Right renal cortex interstitium (tissue), 3 donors: ENCODE measurements around the gene LAMB3. TPM values are rescaled to one million over a fixed set of nuclear protein-coding genes. Genes with fewer than 3 reads are reported as not detected.
A peak's percentile ranks its signal among the peaks of the same experiment; 100 is the strongest.

ENCODE experiments used
- DNase-seq, 3 donors: peaks; one replicate each; pipeline ENCODE4 v3.0.0-alpha.2; 2013; ENCODE audit warnings: low read depth in 3 of 3, low spot score in 2 of 3
- polyA plus RNA-seq, 3 donors: library from polyadenylated mRNA; unstranded; fragments of 120-200 nt; gene quantifications; one replicate each; pipeline ENCODE4 v1.2.1, GENCODE V29; 2013; ENCODE audit not compliant: insufficient read length in 3 of 3

Gene LAMB3
- polyA plus RNA-seq, 3 donors, result 0.76 to 1.4 (median 0.92) TPM

DNA sequence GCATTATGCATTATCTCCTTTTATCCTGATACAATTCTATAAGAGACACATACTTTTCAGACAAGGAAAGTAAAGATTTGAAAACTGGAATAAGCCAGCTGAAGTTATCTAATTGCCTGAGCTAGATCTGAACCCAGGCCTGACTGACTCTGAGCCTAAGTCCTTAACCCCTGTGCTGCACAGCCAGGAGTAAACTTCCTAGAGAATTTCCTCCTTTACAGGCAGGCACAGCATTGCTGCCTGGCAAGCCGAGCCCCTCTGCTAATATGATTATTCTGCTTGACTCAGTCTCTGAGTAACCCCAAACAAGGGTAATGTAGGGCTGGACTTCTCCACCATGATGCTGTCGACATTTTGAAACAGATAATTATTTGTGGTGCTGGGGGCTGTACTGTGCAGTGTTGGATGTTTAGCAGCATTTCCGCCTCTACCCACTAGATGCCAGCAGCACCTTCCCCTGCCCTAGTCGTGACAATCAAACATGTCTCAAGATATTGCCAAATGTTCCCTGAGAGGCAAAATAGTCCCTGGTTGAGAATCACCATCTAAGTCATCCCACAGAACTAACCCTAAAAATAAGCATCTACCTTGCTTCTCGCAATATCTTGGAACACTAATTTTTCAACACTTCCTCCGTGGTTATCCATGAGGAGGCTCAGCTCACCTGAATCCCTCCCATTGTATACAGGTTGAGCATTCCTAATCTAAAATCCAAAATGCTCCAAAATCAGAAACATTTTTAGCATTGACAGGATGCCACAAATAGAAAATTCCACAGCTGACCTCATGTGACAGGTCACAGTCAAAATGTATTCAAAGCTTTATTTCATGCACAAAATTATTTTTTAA lies 50.2 kb downstream of the LAMB3 start:
- DNase-seq, result no peak

DNA sequence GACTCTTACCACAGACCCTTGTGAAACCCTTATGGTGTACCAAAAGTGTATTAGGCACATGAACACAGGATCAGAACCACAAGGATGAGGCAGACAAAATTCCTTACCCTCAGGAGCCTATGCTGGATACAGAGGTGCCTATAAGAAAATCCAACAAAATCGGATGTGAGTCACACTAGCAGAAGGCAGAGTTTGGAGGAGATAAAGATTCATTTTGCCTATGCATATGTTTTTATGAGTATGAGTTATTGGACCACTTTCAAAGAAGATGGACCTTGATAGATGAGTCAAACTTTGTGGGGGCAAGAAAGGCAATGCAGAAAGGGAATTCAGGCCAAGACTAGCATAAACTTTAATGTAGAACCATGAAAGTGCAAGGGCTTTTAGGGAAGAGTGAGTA lies 51.7 kb downstream of the LAMB3 start:
- no peak for DNase-seq

DNA sequence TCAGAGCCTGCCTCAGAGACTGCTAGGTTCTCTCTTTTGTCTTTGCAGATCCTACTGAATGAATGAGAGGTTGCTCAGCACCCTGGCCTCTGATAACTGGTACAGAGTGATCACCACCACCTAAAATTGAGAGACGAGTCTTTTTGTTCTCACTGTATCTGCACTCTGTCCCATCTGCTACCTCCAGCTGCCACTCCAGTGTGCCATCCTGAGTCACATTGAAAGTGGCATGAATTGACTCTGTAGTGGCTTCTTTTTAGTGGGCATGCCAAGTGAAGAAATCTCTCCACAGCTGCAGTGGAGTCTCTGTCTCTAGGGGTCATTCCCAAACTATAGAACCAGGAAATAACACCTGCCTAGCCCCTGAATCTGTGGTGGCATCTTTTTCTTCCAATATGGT lies 54.0 kb downstream of the LAMB3 start:
- DNase-seq, result no peak

DNA sequence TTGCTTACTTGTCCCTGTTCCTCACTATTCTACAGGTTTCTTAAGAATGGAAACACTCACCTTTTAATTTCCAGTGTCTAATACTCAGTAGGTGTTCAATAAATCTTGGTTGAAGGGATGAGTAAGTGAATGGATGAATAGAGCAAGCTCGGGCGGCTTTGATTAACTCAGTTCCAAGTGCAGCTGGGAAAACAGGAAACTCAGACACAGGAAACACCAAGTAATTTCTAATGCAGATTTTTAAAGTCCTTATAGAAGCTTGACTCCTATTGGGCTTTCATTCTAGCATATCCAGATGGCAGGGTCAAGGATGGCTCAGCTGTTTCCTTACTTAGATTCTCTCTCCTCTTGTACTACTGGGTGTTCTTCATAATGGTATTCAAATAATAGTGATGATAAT lies 54.7 kb downstream of the LAMB3 start:
- no peak for DNase-seq

DNA sequence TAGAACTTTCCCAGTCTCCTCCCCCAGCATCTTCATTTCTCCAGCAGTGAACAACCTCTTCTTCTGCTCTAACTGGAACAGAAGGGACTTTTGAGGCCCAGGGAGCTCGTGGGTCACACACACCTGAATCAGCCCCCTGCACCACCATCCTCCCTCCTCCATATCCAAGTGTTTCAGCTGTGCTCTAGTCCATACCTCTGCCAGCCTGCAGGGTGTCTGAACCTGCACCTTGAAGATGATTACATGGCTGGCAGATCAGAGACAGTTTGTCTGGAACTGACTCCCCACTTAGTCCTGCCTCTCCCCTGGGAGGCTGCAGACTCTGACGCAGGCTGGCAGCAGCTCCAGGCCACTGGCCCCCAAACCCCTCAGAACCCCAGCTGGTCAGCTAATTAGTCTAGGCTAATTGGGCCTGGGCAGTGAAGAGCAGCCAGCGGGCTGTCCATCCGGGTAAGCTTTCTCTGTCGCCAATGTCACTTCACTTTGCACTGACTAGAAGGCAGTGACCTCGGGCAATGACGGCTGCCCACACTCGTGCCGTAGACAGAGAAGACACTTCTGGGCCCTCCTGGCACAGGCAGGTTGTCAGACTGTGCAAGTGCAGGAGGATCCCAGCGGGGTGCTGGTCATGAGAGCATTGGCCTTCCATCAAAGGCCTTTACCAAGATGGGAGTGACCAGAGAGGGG lies 56.5 kb downstream of the LAMB3 start:
- no peak for DNase-seq

DNA sequence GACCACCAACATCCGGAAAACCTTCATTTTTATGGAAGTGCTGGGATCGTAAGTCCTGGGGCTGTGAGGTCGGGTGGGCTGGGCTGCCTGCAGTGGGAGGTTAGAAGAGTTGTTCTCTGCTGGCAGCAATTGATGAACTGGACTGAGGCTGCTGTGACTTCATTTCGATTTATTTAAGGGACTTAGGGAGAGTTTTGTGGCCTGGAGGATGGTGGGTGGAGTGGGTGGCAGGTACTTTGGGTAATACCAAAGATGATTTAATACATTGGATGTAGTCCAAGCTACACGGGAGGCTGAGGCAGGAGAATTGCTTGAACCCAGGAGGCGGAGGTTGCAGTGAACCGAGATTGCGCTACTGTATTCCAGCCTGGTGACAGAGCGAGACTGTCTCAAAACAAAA lies 57.2 kb downstream of the LAMB3 start:
- no peak for DNase-seq

DNA sequence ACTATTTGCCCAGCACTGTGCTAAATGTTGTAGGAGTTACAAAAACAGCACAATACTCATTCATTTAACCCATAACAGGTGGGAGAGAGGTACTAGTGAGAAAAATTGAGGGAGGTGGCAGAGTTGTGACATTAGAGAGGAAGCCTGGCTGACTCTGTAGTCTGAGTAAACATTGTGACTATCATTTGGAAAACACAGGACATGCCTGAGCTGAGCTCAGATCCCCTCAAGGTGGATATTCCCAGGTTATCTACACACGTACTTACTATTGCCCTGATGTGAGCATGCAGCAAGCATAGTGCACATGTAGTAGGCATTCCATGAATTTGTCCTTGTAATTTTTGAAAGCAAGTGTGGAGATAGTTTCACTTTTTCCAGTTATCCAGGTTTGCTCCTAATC lies 57.8 kb downstream of the LAMB3 start:
- DNase-seq, result no peak

DNA sequence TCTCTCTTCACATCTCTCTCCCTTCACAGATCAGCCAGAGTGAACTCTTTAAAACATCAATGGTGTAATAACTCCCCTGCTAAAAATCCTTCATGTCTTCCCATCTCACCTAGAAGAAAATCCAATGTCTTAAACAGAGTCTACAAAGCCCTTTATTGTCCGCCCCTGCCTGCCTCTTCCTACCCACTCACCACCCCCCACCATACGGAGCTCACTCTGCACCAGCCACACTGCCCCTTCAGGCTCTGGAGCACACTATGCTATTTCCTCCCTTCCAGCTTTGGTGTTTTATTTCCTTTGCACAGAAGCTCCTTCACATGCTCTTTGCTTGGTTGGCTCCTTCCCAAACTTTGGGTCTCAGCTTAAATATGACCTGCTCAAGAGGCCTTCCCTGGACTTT lies 58.5 kb downstream of the LAMB3 start:
- DNase-seq, result no peak

DNA sequence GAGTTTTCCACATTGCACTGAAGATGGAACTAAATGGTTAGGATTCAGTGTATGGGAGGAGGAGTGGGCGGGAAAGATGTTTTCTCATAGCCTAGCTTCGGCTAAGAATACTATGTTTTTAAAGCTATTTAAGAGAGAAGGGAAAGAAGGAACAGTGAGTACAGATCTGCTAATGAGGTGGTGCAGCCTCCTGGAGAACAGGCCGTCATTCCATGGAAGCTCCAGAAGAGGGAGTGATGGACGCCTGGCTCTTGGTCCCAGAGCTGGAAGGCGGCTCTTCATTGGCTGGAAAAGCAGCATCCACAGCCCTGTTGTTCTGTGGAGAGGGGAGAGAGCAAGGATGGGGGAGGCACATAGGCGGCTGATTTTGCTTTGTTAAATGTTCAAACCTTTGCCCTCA lies 61.8 kb downstream of the LAMB3 start:
- DNase-seq, result no peak

DNA sequence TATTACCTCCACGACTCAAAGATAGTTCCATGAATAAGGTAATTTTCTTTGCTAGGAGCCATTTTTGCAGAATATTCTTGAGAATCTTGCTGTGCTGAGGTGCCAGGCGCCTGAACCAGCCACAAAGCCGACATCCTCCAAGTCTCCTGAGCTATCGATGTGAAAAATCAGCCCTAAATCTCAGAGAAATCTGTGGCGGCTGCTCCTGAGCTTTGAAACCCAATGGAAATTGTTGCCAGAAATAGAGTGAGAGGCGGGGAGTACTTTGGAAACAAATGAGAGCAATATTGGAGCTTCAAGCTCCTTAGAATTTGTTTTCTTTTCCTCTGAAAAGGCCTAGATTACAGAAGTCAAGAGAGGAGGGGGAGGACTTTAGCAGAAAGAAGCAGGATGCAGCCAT lies 62.4 kb downstream of the LAMB3 start:
- DNase-seq, result no peak

DNA sequence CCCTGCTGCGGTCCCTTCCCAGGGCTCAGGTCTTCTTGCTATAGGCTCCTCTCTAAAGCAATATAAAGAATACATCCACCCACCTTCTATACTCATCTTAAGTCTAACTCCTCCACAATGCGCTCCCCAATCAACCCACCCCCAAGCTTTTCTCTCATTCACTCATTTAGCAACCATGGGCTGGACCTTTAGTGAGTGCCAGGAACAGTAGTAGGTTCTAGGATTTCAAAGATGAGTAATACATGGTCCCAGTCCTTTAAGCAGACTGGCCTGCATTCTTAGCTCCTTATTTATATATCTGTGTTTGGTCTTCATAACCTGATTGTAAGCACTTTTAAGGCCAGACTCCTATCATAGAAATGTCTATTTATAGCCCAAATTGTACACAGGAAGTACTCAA lies 62.8 kb downstream of the LAMB3 start:
- DNase-seq, result no peak

DNA sequence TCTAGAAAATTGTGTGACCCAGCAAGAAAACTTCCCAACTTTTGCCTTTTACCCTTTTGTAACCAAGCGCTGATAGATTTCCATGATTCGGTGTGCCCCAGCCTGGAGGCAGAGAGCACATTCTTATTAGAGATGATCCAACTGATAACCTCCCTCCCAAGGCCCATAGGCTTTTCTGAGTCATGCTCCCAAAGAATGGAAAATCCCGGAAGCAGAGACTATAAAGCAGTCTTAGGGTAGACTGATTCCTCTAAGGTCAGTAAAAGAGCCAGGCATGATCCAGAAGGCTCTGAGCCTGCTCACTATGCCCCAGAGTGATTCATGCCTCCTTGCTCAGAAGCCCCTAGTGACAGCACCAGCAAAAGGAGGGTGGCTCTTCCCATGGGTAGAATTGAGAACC lies 64.4 kb downstream of the LAMB3 start:
- no peak for DNase-seq

DNA sequence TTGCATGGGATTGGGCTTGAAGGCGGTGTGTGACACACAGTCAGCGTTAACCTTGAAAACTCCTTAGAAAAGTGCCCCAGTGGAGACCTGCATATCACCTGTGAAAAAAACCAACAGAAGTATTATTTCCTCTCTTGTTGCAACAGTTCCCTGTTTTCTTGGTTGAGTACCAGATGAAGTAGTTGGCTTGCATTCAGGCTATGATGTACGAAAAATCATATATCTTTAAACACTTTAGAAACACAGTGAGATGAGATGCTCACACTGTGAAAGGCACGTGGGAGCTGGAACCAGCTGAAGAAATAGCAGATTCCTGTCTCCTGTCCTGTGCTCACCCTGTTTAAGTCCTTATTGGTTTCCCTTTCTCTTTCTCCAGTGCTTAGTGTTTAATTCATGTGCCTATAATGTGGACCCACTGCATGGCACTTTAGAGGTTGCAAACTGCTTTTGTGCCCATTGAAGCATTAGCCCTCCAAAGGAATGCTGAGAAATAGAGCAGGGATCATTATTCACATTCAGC lies 65.9 kb downstream of the LAMB3 start:
- DNase-seq, result no peak

DNA sequence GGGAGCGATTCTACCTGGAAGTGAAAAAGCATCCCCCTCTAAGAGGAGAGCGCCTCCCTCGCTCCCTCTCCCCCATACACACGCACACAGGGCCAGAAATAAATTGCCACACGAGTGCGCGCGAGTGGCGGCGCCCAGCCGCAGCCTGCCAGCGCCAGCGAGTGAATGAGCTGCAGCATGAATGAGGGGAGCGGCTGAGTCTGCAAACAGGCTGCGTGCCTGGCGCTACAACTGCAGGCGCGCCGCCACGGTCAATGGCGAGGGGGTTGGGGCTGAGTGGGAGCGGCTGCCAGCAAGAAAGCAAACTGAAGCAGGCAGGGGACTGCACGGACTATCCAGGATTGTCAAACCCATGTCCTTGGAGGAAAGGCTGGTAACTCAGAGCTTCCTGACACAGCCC lies 66.6 kb downstream of the LAMB3 start:
- no peak for DNase-seq

DNA sequence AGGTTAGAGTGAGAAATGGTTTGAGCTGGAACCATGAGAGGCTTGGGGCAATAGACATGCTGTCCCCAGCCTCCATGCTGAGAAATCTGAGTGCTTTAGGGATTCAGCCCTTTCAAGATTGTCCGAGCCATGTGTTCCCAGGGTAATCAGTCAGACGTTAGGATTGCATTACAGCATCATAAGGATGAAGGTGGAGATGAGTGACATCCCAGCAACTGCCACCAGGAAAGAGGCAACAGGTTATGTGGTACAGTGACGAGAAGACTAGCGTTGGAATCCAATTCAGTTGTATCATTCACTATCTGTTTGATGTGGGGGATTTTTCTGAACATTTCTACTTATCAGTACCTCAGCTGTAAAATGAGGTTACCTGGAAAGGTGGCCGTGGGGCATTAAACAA lies 67.0 kb downstream of the LAMB3 start:
- DNase-seq, result no peak

DNA sequence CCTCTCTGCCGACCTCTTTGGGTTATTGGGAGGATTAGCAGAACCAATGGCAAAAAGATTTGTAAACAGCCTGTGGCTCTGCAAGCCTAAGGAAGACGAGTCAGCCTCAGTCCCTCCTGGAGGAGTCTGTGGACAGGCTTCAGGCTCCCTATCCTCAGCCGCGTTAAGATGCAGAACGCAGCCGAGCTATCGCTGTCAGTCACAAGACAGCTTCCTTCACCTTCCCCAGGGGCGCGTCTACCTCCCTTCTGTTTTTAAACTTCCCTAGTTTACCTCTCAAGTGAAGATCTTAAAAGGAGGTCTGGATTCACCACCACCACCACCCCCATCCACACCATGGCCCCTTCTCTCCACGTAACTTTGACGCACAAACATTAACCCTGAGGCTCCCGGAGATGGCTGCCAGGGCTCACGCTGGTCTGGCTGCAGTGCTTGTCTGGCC lies 68.0 kb downstream of the LAMB3 start:
- DNase-seq, result no peak

DNA sequence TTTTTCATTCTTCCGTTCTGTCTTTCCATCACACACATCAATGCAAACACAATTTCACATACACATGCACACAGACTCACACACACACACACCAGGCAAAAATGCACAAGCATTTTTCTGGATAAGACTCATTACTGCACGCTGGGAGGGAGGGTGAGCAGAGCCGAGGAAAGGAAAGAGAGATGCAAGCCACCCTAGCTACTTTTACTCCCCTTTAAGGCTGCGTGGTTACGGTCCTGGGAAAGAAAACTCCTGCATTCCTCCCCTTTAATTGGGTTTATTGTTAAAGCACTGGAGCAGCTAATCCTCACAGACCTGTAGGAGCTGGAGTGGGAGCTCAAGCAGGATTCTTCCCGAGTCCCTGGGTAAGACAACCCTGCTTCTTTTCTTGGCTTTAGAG lies 68.8 kb downstream of the LAMB3 start, which contains the start of gene CAMK1G:
Gene CAMK1G, plus strand, starts transcription at position 307 of the 400 bp plus-strand sequence. CDS start 11,270 bp downstream, outside the sequence.
- DNase-seq, result peak; percentile 57 to 63 (median 60)

DNA sequence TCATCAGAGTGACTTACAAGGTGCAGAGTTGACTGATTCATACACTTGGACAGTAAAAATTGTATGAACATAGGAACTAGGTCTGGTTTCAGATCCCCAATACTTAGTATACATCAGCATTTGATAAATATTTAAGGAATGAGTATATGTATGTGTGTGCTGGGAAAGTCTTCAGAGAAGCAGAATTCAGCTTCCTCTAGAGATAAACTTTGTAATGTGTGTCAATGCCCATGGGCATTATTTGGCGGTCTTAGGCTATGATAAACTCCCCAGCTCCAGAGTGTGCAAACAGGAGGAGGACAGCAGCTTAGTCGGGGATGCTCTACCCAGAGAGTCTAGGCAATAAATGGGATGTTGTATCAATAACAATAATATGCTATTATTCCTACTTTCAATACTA lies 71.6 kb downstream of the LAMB3 start:
- DNase-seq, result no peak

DNA sequence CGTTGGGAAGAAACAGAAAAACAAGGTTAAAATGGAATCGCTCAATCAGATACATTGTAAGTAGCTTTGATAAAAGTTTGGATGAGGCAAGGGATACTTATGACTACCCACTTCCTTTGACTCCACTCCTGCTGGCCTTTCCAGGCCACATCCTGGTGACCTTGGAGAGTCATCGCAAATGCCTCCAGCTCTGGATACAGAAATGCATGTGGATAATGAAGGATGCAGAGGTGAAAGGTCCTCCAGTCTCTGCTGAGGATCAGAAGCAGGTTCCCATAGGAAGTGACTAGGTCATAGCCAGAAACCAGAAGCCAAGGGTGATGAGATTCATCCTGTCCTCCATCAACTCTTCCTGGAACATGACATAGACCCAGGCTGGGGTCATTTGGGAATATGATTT lies 74.9 kb downstream of the LAMB3 start:
- DNase-seq, result no peak

DNA sequence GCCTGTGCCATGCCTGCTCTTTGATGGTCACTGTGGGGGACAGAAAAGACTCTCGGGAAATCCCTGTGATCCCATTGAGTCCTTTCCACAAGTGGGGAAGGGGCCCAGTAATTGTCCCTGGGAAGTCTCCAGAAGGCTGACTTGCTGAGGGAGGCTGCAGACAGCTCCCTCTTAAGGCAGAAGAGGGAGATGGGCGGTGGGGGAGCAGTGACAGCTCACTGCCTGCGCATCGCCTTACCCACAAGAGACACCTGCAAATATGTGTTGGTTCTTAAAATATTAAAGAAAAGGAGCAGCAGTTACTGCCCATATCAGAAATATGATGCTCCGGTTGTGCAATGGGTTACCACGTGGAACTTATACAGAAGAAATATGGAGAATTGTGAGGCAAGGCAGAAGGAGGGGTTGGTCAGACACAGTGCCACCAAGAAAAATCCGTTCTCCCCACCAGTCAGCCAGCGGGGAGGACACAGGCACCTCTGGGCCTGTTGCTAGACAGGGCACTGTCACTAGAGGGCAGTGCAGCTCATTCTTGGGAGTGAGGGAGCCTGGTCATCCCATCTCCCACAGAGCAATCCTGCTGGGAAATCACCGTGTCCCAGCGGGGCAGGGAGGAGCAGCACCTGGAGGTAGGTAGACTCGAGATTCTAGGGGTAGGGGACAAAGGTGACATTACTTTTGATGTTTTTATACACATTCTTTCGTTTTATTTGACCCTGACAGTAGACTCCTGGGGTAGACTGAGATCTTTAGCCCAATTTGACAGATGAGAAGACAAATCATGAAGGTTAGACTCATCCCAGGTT lies 75.6 kb downstream of the LAMB3 start:
- DNase-seq, result no peak

DNA sequence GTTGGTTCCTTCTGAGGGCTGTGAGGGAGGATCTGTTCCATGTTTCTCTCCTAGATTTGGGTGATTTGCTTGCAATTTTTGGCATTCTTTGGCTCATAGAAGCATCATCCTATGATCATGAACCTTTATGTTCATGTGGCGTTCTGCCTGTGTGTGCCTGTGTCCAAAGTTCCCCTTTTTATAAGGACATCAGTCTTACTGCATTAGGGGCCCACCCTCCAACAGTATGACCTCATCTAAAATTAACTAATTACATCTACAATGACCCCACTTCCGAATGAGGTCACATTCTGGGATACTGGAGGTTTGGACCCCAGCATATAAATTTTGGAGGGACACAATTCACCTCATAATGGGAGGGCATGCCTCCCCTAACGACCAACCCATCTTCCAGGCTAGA lies 81.5 kb downstream of the LAMB3 start:
- no peak for DNase-seq
